HepG2 (cell line): ENCODE measurements around the gene CNBD2. TPM values are rescaled to one million over a fixed set of nuclear protein-coding genes. Genes with fewer than 3 reads are reported as not detected.

ENCODE experiments used
- CEBPZ ChIP-seq: IDR thresholded peaks from 2 replicates; pipeline ENCODE4 v1.6.1; 2012; ENCODE audit warnings: low read length, improper control_type of control experiment
- FLYWCH1 ChIP-seq: sonication (generic); formaldehyde crosslinking; IDR thresholded peaks from 2 replicates; pipeline ENCODE4 v1.8.1; 2023; ENCODE audit warnings: mild to moderate bottlenecking, missing genetic modification reagents
- PLSCR1 ChIP-seq: sonication (generic); formaldehyde crosslinking; IDR thresholded peaks from 2 replicates; pipeline ENCODE4 v1.5.0; 2020; ENCODE audit warnings: missing genetic modification reagents, mild to moderate bottlenecking, borderline replicate concordance
- SETDB1 ChIP-seq: sonication (generic); formaldehyde crosslinking; IDR thresholded peaks from 2 replicates; pipeline ENCODE4 v1.5.1; 2020; ENCODE audit warnings: missing genetic modification reagents, mild to moderate bottlenecking, borderline replicate concordance
- SP4 ChIP-seq: sonication (generic); formaldehyde crosslinking; IDR thresholded peaks from 2 replicates; pipeline ENCODE4 v1.8.1; 2023; ENCODE audit warnings: mild to moderate bottlenecking, missing genetic modification reagents
- ZMYM2 ChIP-seq: sonication (generic); formaldehyde crosslinking; IDR thresholded peaks from 2 replicates; pipeline ENCODE4 v1.8.0; 2022; ENCODE audit warnings: mild to moderate bottlenecking, missing genetic modification reagents
- ZNF24 ChIP-seq: fragments of 450-650 bp; IDR thresholded peaks from 2 replicates; pipeline ENCODE4 v1.6.1; 2017; ENCODE audit warnings: antibody characterized with exemption, mild to moderate bottlenecking
- ZNF318 ChIP-seq: sonication (generic); formaldehyde crosslinking; IDR thresholded peaks from 2 replicates; pipeline ENCODE4 v1.4.0; 2020; ENCODE audit warnings: mild to moderate bottlenecking, missing genetic modification reagents
- ZNF335 ChIP-seq: sonication (generic); formaldehyde crosslinking; IDR thresholded peaks from 2 replicates; pipeline ENCODE4 v1.4.0; 2020; ENCODE audit warnings: missing genetic modification reagents
- polyA plus RNA-seq, 8 experiments: library from polyadenylated mRNA; depleted of rRNA in 3 of 8; stranded (reverse) in 7 of 8; unstranded in 1 of 8; fragments of >200 nt; fragmentation: Illumina TruSeq in 4 of 8; extraction: Trizol in 4 of 8; gene quantifications; 2 replicates each; pipeline versions ENCODE4 v1.2.1 to v1.2.3, GENCODE V29; 2011 to 2016; ENCODE audit warnings: low read depth in 4 of 8, missing spikeins in 1 of 8, mixed read lengths in 1 of 8; ENCODE audit not compliant: insufficient read depth in 1 of 8
- total RNA-seq, 5 experiments: library from RNA; depleted of rRNA; stranded (reverse); fragments of >200 nt; fragmentation: Illumina TruSeq; extraction: Trizol; gene quantifications; 2 replicates each; pipeline ENCODE4 v1.2.3, GENCODE V29; 2016; ENCODE audit warnings: low read depth in 1 of 5
- TF ChIP-seq, protein P1 (sequence below): sonication (generic); formaldehyde crosslinking; IDR thresholded peaks from 2 replicates; pipeline ENCODE4 v1.5.0; 2020; ENCODE audit warnings: mild to moderate bottlenecking, missing genetic modification reagents, borderline replicate concordance
- TF ChIP-seq, protein P2 (sequence below): sonication (generic); formaldehyde crosslinking; conservative IDR thresholded peaks from 2 replicates; pipeline ENCODE4 v1.8.0; 2022; ENCODE audit warnings: missing genetic modification reagents

Gene CNBD2
- total and polyA plus RNA-seq, 2 of the 13 experiments (the other 11 are each of a cell fraction or from before 2014, with no cell fraction given), result 12.4 to 22.8 TPM

- TF ChIP-seq CEBPZ (no peak), FLYWCH1 (peak; percentile 92; the same call in 1 of the 2 replicates), ZNF318 (CRISPR knock-in tag) (peak; percentile 55; the same call in 1 of the 2 replicates), ZNF24 (peak; percentile 85; the same call in 1 of the 2 replicates), ZNF335 (CRISPR knock-in tag) (peak; percentile 94), ZMYM2 (peak; percentile 59; the same call in 1 of the 2 replicates), SETDB1 (CRISPR knock-in tag) (peak; percentile 31; the same call in 1 of the 2 replicates), SP4 (CRISPR knock-in tag) (peak; percentile 92), PLSCR1 (no peak; the same call in 1 of the 2 replicates)
- TF ChIP-seq, protein P1, sequence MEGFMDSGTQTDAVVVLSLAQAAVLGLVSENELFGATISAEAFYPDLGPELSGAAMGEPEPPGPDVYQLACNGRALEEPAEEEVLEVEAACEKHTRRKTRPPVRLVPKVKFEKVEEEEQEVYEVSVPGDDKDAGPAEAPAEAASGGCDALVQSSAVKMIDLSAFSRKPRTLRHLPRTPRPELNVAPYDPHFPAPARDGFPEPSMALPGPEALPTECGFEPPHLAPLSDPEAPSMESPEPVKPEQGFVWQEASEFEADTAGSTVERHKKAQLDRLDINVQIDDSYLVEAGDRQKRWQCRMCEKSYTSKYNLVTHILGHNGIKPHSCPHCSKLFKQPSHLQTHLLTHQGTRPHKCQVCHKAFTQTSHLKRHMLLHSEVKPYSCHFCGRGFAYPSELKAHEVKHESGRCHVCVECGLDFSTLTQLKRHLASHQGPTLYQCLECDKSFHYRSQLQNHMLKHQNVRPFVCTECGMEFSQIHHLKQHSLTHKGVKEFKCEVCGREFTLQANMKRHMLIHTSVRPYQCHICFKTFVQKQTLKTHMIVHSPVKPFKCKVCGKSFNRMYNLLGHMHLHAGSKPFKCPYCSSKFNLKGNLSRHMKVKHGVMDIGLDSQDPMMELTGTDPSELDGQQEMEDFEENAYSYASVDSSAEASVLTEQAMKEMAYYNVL, result peak; percentile 98
- TF ChIP-seq, protein P2, sequence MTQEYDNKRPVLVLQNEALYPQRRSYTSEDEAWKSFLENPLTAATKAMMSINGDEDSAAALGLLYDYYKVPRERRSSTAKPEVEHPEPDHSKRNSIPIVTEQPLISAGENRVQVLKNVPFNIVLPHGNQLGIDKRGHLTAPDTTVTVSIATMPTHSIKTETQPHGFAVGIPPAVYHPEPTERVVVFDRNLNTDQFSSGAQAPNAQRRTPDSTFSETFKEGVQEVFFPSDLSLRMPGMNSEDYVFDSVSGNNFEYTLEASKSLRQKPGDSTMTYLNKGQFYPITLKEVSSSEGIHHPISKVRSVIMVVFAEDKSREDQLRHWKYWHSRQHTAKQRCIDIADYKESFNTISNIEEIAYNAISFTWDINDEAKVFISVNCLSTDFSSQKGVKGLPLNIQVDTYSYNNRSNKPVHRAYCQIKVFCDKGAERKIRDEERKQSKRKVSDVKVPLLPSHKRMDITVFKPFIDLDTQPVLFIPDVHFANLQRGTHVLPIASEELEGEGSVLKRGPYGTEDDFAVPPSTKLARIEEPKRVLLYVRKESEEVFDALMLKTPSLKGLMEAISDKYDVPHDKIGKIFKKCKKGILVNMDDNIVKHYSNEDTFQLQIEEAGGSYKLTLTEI, result no peak
Measured at GRCh38 chr20:35954200-35954906, 14.0 kb upstream of the CNBD2 start, which contains the start of gene SCAND1 (continued).
